ENCODE data around the gene MTMR4.
"Not testable (repeated sequence)": the region's sequence is repeated elsewhere in the genome, so short reads cannot be mapped to it uniquely, and the experiment has no call there.

MTMR4 gene

GRCh38 chr17:58513965-58514769 is at the start of gene MTMR4:
TSS of gene MTMR4 (minus strand) at chr17:58514638. CDS start at chr17:58514407, 231 bp downstream.
- peak; percentile 73 for DNase-seq

DNA sequence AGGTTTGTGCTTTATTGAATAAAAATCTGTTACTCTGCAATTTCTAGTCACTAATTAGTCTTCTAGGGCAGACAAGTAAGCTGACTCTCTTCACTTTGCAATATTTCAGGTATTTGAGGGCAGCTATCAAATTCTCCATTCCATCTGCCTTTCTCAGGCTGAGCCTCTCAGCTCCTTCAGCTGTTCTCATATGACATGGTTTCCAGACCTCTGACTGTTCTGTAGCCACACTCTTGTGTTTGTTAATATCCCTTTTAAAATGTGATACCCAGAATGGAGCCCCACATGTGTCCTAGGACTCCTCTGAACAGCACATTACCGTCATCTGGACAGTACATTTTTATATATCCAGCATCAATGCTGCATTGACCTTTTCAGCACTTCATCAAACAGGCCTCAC is 46.1 kb upstream of the MTMR4 start:
- DNase-seq: no peak

DNA sequence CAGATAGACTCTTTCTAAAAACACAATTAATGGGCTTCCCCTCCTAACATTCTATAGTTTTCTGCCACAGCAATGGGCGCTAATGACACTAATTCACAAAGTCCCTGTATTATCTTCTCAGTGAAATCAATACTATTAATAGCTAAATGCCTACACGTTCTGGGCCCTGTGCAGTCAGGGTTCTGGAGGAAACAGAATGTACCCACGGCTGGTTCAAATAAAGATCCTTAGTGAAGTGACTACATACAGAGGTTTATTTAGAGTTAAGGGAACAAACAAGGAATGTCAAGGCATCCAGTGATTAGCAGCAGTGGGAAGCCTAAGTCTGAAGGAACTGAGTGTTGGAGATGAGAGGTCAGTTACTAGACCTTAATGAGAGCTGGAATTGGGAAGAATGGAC is 43.5 kb upstream of the MTMR4 start:
- DNase-seq: no peak

DNA sequence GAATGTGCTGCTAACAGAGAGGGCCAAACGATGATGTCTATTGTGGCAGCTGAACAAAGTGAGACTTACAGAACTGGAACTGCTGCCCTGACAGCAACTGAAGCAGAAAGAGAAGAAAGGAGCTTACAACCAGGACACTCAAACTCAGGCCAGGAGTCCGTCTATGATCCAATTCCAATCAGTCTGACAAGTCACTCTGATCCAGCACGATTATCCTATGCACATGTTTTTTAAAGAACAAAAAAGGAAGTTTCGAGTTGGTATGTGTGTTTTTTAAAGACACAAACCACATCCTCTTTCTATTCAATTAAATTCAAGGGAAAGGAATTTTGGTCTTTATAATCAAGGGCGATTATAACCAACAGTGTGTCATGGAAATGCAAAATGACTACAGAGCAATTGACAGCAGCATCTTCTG is 42.4 kb upstream of the MTMR4 start:
- DNase-seq: no peak

DNA sequence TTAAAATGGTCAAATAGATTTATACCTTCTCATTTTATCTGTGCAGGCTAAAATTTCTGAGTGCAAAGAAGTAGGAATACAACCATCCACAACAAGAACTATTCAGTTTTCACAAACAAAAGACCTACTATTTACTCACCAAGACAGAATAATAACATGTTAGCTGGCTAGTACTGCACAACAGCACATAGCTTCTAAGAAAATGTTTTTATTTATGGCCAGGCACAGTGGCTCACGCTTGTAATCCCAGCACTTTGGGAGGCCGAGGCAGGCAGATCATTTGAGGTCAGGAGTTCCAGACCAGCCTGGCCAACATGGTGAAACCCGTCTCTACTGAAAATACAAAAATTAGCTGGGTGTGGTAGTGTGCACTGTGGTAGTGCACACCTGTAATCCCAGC is 40.7 kb upstream of the MTMR4 start:
- not testable (repeated sequence) for DNase-seq

DNA sequence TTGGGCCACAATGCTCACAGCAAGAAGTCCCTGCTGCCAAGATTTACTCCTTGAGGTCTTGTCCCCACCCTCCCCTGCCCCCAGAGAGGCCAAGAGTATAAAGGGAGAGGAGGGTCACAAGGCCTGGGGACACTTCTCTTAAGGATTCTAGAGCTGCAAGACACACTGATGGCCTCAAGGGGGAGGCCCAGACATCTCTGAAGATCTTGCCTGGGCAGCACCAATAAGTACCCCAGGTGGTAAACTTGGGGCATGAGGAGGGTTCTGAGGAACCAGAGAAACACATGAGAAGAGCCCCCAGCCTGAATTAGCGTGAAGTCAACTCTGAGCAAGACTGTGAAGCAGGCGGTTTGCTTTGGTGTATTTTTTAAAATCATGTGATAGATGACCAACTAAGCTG is 26.8 kb upstream of the MTMR4 start:
- no peak for DNase-seq

DNA sequence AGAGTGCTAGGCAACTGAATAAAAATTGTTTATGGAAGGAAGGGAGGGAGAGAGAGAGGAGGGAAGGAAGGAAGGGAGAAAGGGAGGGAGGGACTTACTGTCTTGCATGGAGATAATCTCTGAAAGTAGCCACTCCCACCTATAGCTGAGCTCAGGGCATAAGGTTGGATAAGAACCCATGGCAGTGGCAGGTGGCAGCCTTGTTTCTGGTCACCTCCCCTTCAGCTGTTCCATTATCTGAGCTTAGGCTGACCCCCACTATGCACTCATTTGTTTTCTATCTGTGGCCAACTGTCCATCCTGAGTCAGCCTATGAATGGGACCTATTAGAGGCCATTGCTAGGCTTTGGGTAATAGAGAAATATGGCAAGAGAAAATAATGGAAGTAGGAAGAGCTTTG is 25.3 kb upstream of the MTMR4 start:
- no peak for DNase-seq

GRCh38 chr17:58538811-58539409 is 24.5 kb upstream of the MTMR4 start:
- DNase-seq: no peak

GRCh38 chr17:58537266-58537665 is 22.8 kb upstream of the MTMR4 start:
- no peak for DNase-seq

DNA sequence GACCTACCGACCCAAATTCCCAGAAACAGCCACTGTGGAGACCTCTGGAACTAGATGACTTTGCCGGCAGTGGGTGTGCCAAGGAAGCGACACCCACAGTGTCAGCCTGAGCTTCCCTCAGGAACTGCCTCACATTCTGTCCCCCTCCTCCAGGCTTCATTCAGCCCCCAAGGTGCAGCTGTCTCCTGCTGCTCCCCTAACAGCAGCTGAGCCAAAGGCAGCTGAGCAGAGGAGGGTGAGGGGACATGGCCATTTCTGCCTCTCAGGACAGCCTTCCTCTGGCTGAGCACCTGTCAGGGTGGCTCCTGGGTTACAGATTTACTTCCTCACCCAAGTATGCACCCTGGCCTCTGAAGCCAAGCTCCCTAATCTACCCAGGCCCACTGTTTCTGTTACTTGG is 22.1 kb upstream of the MTMR4 start:
- no peak for DNase-seq

- no peak for DNase-seq
These were observed 21.0 kb upstream of the MTMR4 start for GRCh38 chr17:58535431-58535830.

GRCh38 chr17:58534901-58535421 is 20.5 kb upstream of the MTMR4 start:
- DNase-seq: no peak

- DNase-seq: no peak
These were observed 19.9 kb upstream of the MTMR4 start for GRCh38 chr17:58534331-58534730.

- no peak for DNase-seq
These were observed 19.3 kb upstream of the MTMR4 start for GRCh38 chr17:58533616-58534188.

DNA sequence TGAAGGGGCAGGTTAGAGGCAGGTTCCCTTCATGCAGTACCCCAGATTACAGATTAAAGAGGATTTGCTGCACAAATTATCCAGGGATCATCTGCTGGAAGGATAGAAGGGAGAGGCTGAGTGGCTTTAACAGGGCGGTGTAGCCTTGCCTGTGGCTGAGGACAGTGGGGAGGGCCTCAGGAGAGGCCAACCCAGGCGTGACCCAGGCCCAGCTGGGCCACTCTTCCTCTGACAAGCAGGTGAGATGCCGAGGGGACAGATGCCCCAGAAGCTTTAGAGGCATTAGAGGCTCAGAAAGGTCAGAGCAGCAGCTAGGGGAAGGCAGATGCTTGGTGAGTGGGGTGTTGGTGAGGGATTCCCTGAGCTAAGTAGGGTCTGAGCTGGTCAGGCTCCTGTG is 18.1 kb upstream of the MTMR4 start:
- DNase-seq: no peak

DNA sequence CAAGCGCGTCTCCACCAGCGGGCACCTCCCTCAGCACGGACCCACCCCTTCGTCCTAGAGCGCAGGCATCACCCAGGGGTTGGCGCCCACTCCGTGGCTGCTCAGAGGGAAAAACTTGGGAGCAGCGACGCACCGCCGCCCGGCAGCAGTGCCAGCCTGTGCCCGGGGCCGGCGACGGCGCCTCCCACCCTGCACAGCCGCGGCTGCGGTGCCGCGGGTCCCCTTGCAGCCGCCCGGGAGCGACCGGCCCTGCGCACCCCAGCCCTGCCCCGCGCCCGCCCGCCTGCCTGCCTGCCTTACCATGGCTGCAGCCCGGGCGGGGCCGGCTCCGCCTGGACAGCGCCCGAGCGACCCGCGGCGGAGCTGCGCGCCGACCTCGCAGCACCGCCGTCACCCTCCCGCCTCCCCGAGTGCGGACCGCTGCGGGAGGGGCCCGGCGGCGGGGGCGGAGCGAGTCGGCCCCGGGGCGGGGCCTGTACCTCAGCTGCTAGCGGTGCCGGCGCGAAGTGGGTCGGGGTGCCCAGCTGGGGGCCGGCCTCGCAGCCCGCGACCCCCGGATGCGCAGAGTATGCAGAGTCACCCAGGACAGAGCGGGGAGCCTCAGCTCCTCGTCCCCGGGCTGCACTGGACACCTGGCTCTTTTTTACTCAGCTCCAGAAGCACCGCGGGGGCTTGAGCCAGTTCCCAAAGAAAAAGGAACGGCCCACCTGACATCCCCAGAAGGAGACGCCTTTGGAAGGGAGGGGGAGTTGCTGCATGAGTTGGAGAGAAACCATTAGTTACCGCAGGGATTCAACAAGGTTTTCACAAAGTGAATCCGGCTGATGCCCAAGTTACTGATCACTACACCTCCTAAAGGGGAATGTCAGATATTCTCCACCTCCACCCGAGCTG is 17.5 kb upstream of the MTMR4 start:
- DNase-seq: peak; percentile 19

GRCh38 chr17:58531122-58531521 is 16.7 kb upstream of the MTMR4 start:
- DNase-seq: no peak

GRCh38 chr17:58530655-58531054 is 16.2 kb upstream of the MTMR4 start:
- DNase-seq: no peak

DNA sequence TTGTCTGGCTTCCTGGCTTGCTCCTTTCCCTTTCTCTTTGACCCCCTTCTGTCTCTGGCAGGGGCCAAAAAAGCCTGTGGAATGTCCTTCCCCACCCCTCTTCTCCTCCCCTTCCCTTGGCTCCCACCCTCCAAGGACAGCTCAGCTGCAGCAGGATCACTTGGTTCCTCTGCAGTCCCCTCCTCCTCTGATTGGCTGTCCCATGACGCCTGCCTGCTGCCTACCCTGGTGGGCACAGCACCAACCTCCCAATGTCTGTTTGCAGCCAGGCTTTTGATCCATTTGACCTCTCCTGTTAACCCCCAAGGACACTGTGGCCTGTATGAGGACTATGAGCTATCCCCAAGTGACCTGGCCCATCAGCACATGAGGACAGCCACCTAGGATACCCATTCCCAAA is 14.8 kb upstream of the MTMR4 start:
- DNase-seq: no peak

- DNase-seq: no peak
These were observed 14.0 kb upstream of the MTMR4 start for GRCh38 chr17:58528443-58528842.

GRCh38 chr17:58527949-58528348 is 13.5 kb upstream of the MTMR4 start:
- DNase-seq: no peak

- no peak for DNase-seq
These were observed 12.9 kb upstream of the MTMR4 start for GRCh38 chr17:58527306-58527705.

- DNase-seq: no peak
These were observed 10.8 kb upstream of the MTMR4 start for GRCh38 chr17:58525239-58525638.

Measured in NCI-H748 treated with DMSO at 0.1 percent for 48 hours (cell line).